ENCODE results near the gene ACLY.

- TF ChIP-seq, protein P1, sequence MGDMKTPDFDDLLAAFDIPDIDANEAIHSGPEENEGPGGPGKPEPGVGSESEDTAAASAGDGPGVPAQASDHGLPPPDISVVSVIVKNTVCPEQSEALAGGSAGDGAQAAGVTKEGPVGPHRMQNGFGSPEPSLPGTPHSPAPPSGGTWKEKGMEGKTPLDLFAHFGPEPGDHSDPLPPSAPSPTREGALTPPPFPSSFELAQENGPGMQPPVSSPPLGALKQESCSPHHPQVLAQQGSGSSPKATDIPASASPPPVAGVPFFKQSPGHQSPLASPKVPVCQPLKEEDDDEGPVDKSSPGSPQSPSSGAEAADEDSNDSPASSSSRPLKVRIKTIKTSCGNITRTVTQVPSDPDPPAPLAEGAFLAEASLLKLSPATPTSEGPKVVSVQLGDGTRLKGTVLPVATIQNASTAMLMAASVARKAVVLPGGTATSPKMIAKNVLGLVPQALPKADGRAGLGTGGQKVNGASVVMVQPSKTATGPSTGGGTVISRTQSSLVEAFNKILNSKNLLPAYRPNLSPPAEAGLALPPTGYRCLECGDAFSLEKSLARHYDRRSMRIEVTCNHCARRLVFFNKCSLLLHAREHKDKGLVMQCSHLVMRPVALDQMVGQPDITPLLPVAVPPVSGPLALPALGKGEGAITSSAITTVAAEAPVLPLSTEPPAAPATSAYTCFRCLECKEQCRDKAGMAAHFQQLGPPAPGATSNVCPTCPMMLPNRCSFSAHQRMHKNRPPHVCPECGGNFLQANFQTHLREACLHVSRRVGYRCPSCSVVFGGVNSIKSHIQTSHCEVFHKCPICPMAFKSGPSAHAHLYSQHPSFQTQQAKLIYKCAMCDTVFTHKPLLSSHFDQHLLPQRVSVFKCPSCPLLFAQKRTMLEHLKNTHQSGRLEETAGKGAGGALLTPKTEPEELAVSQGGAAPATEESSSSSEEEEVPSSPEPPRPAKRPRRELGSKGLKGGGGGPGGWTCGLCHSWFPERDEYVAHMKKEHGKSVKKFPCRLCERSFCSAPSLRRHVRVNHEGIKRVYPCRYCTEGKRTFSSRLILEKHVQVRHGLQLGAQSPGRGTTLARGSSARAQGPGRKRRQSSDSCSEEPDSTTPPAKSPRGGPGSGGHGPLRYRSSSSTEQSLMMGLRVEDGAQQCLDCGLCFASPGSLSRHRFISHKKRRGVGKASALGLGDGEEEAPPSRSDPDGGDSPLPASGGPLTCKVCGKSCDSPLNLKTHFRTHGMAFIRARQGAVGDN (IDR thresholded peaks at IDR 0.05), result no peak
- no peak for TF ChIP-seq SRF (IDR thresholded peaks at IDR 0.05; ENCODE audit: low read depth in 2 of 2, low read length in 2 of 2)
Measured at GRCh38 chr17:41907633-41908539, 10.9 kb downstream of the ACLY start.

All from GM12878 (cell line).